ENCODE data around the gene WDR17.

Gene WDR17

GRCh38 chr4:176077561-176077960, 11.9 kb downstream of the WDR17 start:
- DNase-seq (ENCODE audit: low read depth), result no peak
- H3K4me3 ChIP-seq (ENCODE audit: low read depth, low read length), result no peak overlapping the region

GRCh38 chr4:176084769-176085168, 19.1 kb downstream of the WDR17 start:
- no peak overlapping the region for H3K4me3 ChIP-seq (ENCODE audit: low read depth, low read length)
- DNase-seq (ENCODE audit: low read depth), result no peak

GRCh38 chr4:176090115-176090514, 24.5 kb downstream of the WDR17 start:
- DNase-seq (ENCODE audit: low read depth), result no peak
- H3K4me3 ChIP-seq (ENCODE audit: low read depth, low read length), result no peak overlapping the region

GRCh38 chr4:176099314-176099713, 33.7 kb downstream of the WDR17 start:
- H3K4me3 ChIP-seq (ENCODE audit: low read depth, low read length), result no peak overlapping the region
- no peak for DNase-seq (ENCODE audit: low read depth)

- DNase-seq (ENCODE audit: low read depth), result no peak
- no peak overlapping the region for H3K4me3 ChIP-seq (ENCODE audit: low read depth, low read length)
Measured at GRCh38 chr4:176102414-176103063, 36.9 kb downstream of the WDR17 start.

- no peak for DNase-seq (ENCODE audit: low read depth)
- no peak overlapping the region for H3K4me3 ChIP-seq (ENCODE audit: low read depth, low read length)
Measured at GRCh38 chr4:176107695-176108094, 42.1 kb downstream of the WDR17 start.

GRCh38 chr4:176123710-176124407, 58.2 kb downstream of the WDR17 start:
- DNase-seq (ENCODE audit: low read depth), result no peak
- no peak overlapping the region for H3K4me3 ChIP-seq (ENCODE audit: low read depth, low read length)

- H3K4me3 ChIP-seq (ENCODE audit: low read depth, low read length), result no peak overlapping the region
- no peak for DNase-seq (ENCODE audit: low read depth)
Measured at GRCh38 chr4:176125063-176125462, 59.4 kb downstream of the WDR17 start.

GRCh38 chr4:176134670-176135069, 69.0 kb downstream of the WDR17 start:
- H3K4me3 ChIP-seq (ENCODE audit: low read depth, low read length), result no peak overlapping the region
- DNase-seq (ENCODE audit: low read depth), result no peak

- no peak for DNase-seq (ENCODE audit: low read depth)
- H3K4me3 ChIP-seq (ENCODE audit: low read depth, low read length), result no peak overlapping the region
Measured at GRCh38 chr4:176137631-176138030, 72.0 kb downstream of the WDR17 start.

- H3K4me3 ChIP-seq (ENCODE audit: low read depth, low read length), result no peak overlapping the region
- DNase-seq (ENCODE audit: low read depth), result no peak
Measured at GRCh38 chr4:176139518-176139917, 73.9 kb downstream of the WDR17 start.

- no peak for DNase-seq (ENCODE audit: low read depth)
- no peak overlapping the region for H3K4me3 ChIP-seq (ENCODE audit: low read depth, low read length)
Measured at GRCh38 chr4:176142253-176142652, 76.6 kb downstream of the WDR17 start.

GRCh38 chr4:176149680-176150355, 84.2 kb downstream of the WDR17 start:
- H3K4me3 ChIP-seq (ENCODE audit: low read depth, low read length), result no peak overlapping the region
- DNase-seq (ENCODE audit: low read depth), result no peak

GRCh38 chr4:176150356-176150682, 84.7 kb downstream of the WDR17 start:
- H3K4me3 ChIP-seq (ENCODE audit: low read depth, low read length), result no peak overlapping the region
- no peak for DNase-seq (ENCODE audit: low read depth)

GRCh38 chr4:176150704-176151103, 85.1 kb downstream of the WDR17 start:
- no peak for DNase-seq (ENCODE audit: low read depth)

GRCh38 chr4:176153124-176153523, 87.5 kb downstream of the WDR17 start:
- DNase-seq (ENCODE audit: low read depth), result no peak
- no peak overlapping the region for H3K4me3 ChIP-seq (ENCODE audit: low read depth, low read length)

More at GRCh38 chr4:176150704-176151103, 85.1 kb downstream of the WDR17 start:
- no peak overlapping the region for H3K4me3 ChIP-seq (ENCODE audit: low read depth, low read length)

GRCh38 chr4:176156656-176157055, 91.0 kb downstream of the WDR17 start:
- DNase-seq (ENCODE audit: low read depth), result peak; percentile 26

GRCh38 chr4:176163041-176163440, 97.4 kb downstream of the WDR17 start:
- H3K4me3 ChIP-seq (ENCODE audit: low read depth, low read length), result no peak overlapping the region
- no peak for DNase-seq (ENCODE audit: low read depth)

More at GRCh38 chr4:176156656-176157055, 91.0 kb downstream of the WDR17 start:
- H3K4me3 ChIP-seq (ENCODE audit: low read depth, low read length), result no peak overlapping the region

- no peak overlapping the region for H3K4me3 ChIP-seq (ENCODE audit: low read depth, low read length)
- peak; percentile 69 for DNase-seq (ENCODE audit: low read depth)
Measured at GRCh38 chr4:176185051-176185450, 119.4 kb downstream of the WDR17 start.

GRCh38 chr4:176186067-176186466, 120.4 kb downstream of the WDR17 start:
- H3K4me3 ChIP-seq (ENCODE audit: low read depth, low read length), result no peak overlapping the region
- DNase-seq (ENCODE audit: low read depth), result no peak
